SK-N-MC (cell line): Measurements from ENCODE around the gene SCTR.
A peak's percentile ranks its signal among the peaks of the same experiment; 100 is the strongest.

Experiments used
- DNase-seq: peaks from one replicate; pipeline ENCODE4 v3.0.0-alpha.2; 2011; ENCODE audit warnings: low read depth, low spot score
- H3K27ac ChIP-seq: fragments of 200-600 bp; sonication (generic); 2 replicates; pipeline ENCODE4 v1.5.1; 2016; ENCODE audit warnings: mixed run types
- H3K36me3 ChIP-seq: fragments of 200-600 bp; sonication (generic); 2 replicates; pipeline ENCODE4 v1.6.1; 2017; ENCODE audit warnings: antibody characterized with exemption, low read length, mixed read lengths; ENCODE audit not compliant: insufficient read depth
- H3K4me3 ChIP-seq: fragments of 200-600 bp; sonication (generic); 2 replicates; pipeline ENCODE4 v1.5.1; 2016
- H3K9ac ChIP-seq: fragments of 200-600 bp; sonication (generic); 2 replicates; pipeline ENCODE4 v1.8.0; 2017; ENCODE audit warnings: mixed run types, mixed read lengths; ENCODE audit not compliant: insufficient read length
- H3K9me3 ChIP-seq: fragments of 200-600 bp; sonication (generic); 2 replicates; pipeline ENCODE4 v1.6.1; 2017; ENCODE audit warnings: low read depth, mild to moderate bottlenecking, antibody characterized with exemption, low read length, moderate library complexity, mixed read lengths
- EZH2 ChIP-seq: fragments of 200-600 bp; sonication (generic); IDR thresholded peaks from one replicate; pipeline ENCODE4 v1.6.1; 2017; ENCODE audit warnings: antibody characterized with exemption
- FOXP2 ChIP-seq: optimal IDR thresholded peaks from 2 replicates; pipeline ENCODE3; 2011; ENCODE audit warnings: mild to moderate bottlenecking, moderate library complexity; ENCODE audit not compliant: insufficient read depth; ENCODE audit errors: extremely low read length, control extremely low read depth
- POLR2AphosphoS5 ChIP-seq: IDR thresholded peaks from 2 replicates; pipeline ENCODE4 v1.6.1; 2012; ENCODE audit warnings: mild to moderate bottlenecking, low read depth, low read length, borderline replicate concordance

SCTR gene

GRCh38 chr2:119475857-119476244, 48.4 kb downstream of the SCTR start:
- TF ChIP-seq EZH2, result no peak
- no peak for TF ChIP-seq POLR2AphosphoS5
- no peak for TF ChIP-seq FOXP2
- no peak for DNase-seq
- no peaks in the 10 kb centered on the region for H3K36me3 ChIP-seq
- H3K9me3 ChIP-seq, result no peaks in the 10 kb centered on the region
- H3K4me3 ChIP-seq, result no peak overlapping the region
- H3K9ac ChIP-seq, result no peak overlapping the region
- peak overlapping the region; percentile 54; the same call in 1 of the 2 replicates for H3K27ac ChIP-seq

GRCh38 chr2:119475225-119475856, 48.9 kb downstream of the SCTR start:
- Histone ChIP-seq H3K9me3 (no peaks in the 10 kb centered on the region), H3K4me3 (no peak overlapping the region), H3K9ac (no peak overlapping the region), H3K27ac (peak overlapping the region; percentile 54; the same call in 1 of the 2 replicates), H3K36me3 (no peaks in the 10 kb centered on the region)
- no peak for DNase-seq
- no peak for TF ChIP-seq EZH2
- TF ChIP-seq FOXP2, result no peak
- TF ChIP-seq POLR2AphosphoS5, result no peak

- Histone ChIP-seq H3K9ac (no peak overlapping the region), H3K27ac (no peak overlapping the region), H3K4me3 (no peak overlapping the region), H3K36me3 (no peaks in the 10 kb centered on the region), H3K9me3 (no peaks in the 10 kb centered on the region)
- TF ChIP-seq POLR2AphosphoS5 (no peak), EZH2 (no peak), FOXP2 (no peak)
- no peak for DNase-seq
Observed at GRCh38 chr2:119474371-119475224, 49.7 kb downstream of the SCTR start.

DNA sequence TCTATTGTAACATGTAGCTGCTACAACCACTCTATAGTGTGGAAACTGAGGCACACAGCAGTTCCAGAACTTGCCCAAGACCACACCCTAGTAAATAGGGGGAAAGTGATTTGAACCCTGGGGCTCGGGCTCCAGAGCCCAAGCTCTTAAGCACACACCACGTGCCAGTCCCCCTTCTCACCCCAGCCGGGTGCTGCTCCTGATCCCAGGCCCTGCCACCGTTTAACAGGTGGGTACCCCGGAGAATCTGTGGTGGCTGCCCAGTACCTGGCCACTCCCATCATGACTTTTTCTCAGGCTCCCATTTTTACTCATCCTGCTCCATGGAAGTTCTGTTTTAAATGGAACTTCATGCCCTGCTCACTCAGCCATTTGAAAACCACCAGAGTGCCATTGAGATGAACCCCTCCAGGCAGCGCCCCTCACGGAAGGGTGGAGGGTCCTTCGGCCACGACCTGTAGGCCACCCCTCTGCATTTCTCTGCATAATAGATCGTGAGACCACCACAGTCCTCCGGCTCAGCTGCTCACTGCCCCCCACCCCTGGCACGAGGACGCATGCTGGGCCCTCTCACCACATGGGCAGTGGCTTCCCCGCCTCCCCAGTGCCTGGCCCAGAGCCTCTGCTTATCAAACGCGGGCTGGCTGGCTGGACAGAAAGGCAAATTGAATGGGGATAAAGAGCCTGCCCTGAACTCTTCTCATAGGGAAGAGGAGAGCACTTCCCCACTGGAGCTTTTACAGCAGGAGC, 50.5 kb downstream of the SCTR start:
- Histone ChIP-seq H3K9me3 (no peaks in the 10 kb centered on the region), H3K36me3 (no peaks in the 10 kb centered on the region), H3K9ac (no peak overlapping the region), H3K4me3 (no peak overlapping the region), H3K27ac (no peak overlapping the region)
- TF ChIP-seq POLR2AphosphoS5 (no peak), FOXP2 (no peak)
- no peak for DNase-seq

GRCh38 chr2:119472749-119473148, 51.5 kb downstream of the SCTR start:
- DNase-seq, result no peak
- Histone ChIP-seq H3K4me3 (no peak overlapping the region), H3K36me3 (no peaks in the 10 kb centered on the region)

GRCh38 chr2:119469661-119470297, 54.5 kb downstream of the SCTR start:
- H3K9ac ChIP-seq, result no peak overlapping the region
- no peaks in the 10 kb centered on the region for H3K9me3 ChIP-seq
- H3K4me3 ChIP-seq, result no peak overlapping the region
- H3K27ac ChIP-seq, result no peak overlapping the region
- no peak for TF ChIP-seq FOXP2
- no peak for TF ChIP-seq EZH2
- TF ChIP-seq POLR2AphosphoS5, result no peak
- no peak for DNase-seq
- H3K36me3 ChIP-seq, result no peaks in the 10 kb centered on the region

More at GRCh38 chr2:119472749-119473148, 51.5 kb downstream of the SCTR start:
- TF ChIP-seq FOXP2 (no peak), EZH2 (no peak), POLR2AphosphoS5 (no peak)
- Histone ChIP-seq H3K27ac (no peak overlapping the region), H3K9ac (no peak overlapping the region), H3K9me3 (no peaks in the 10 kb centered on the region)

- Histone ChIP-seq H3K27ac (no peak overlapping the region), H3K36me3 (no peaks in the 10 kb centered on the region), H3K9me3 (no peaks in the 10 kb centered on the region), H3K4me3 (no peak overlapping the region), H3K9ac (no peak overlapping the region)
- TF ChIP-seq FOXP2, result no peak
- TF ChIP-seq EZH2, result no peak
- DNase-seq, result no peak
Observed at GRCh38 chr2:119469131-119469530, 55.2 kb downstream of the SCTR start.
